ENCODE measurements around the gene IL9R.
"Not testable (repeated sequence)": the region's sequence is repeated elsewhere in the genome, so short reads cannot be mapped to it uniquely, and the experiment has no call there.

Gene IL9R

DNA sequence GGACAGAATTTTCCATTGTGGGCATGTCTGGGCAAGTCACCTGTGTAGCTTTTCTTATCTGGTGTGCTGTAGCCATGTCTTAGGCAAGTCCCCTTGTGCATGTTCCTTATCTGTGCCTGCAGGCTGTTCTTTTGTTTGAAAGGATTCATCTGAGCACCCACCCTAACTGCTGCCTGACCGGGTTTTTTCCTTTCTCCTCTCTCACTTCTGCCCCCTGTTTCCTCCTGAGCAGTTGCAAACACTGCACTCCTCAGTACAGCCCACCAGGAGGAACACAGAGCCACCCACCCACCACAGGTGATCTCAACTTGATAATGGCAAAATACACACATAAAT is 29.2 kb upstream of the IL9R start:
- TF ChIP-seq, protein P1, sequence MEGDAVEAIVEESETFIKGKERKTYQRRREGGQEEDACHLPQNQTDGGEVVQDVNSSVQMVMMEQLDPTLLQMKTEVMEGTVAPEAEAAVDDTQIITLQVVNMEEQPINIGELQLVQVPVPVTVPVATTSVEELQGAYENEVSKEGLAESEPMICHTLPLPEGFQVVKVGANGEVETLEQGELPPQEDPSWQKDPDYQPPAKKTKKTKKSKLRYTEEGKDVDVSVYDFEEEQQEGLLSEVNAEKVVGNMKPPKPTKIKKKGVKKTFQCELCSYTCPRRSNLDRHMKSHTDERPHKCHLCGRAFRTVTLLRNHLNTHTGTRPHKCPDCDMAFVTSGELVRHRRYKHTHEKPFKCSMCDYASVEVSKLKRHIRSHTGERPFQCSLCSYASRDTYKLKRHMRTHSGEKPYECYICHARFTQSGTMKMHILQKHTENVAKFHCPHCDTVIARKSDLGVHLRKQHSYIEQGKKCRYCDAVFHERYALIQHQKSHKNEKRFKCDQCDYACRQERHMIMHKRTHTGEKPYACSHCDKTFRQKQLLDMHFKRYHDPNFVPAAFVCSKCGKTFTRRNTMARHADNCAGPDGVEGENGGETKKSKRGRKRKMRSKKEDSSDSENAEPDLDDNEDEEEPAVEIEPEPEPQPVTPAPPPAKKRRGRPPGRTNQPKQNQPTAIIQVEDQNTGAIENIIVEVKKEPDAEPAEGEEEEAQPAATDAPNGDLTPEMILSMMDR (conservative IDR thresholded peaks at IDR 0.05; ENCODE audit: control insufficient read depth, insufficient read depth, low read depth, low read length) = no peak
- DNase-seq (ENCODE audit: low read depth) = no peak
- no peak overlapping the region for H3K4me3 ChIP-seq (ENCODE audit: control insufficient read depth, low read depth, low read length)

DNA sequence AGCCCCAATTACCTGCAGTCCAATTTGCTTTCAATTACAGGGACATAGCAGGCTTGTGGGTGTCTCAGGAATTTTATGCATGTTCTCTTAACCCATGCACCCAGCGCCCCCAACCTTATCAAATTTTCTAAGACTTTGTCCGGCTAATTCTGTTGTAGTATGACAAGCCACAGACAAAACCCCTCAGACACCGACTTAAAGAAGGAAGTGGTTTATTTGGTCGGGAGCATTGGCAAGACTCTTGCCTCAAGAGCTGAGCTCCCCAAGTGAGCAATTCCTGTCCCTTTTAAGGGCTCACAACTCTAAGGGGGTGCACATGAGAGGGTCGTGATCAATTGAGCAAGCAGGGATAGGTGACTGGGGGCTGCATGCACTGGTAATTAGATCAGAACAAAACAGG is 28.7 kb upstream of the IL9R start:
- TF ChIP-seq, protein P1 (conservative IDR thresholded peaks at IDR 0.05; ENCODE audit: control insufficient read depth, insufficient read depth, low read depth, low read length) = no peak
- DNase-seq (ENCODE audit: low read depth) = no peak

DNA sequence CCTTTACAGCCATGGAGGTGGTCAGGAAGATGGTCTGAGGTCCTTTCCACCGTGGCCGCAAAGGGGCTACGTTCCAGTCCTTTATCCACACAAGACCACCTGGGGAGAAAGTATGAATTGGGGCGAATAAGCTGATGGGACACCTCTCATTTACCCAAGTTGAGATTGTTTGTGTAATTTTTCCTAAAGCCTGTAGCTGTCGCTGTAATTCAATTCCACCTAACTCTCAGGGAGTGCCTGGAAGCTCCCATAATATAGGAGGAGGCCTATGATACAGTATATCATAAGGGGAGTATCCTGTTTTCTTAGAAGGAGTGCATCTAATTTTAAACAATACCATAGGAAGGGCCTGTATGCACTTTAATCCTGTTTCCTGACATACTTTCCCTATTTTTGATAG is 25.8 kb upstream of the IL9R start:
- DNase-seq (ENCODE audit: low read depth); H3K4me3 ChIP-seq (ENCODE audit: control insufficient read depth, low read depth, low read length): not testable (repeated sequence)

More for the DNA sequence above, 28.7 kb upstream of the IL9R start:
- no peak overlapping the region for H3K4me3 ChIP-seq (ENCODE audit: control insufficient read depth, low read depth, low read length)

DNA sequence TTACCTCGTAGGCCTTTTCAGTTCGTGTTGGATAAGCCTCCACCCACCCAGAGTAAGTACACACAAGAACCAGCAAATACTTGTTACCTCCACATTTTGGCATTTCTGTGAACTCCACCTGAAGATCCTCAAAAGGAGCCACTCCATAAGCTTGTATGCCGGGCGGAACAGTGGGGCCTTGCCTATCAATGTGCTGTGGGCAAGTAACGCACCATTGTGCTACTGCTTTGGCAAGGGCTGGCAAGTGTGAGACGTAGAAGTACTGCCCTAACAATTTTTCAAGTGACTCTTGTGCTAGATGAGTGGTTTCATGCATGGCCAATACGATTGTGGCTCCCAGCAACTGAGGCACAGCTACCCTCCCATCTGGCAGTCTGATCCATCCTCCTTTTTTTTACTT is 25.3 kb upstream of the IL9R start:
- not testable (repeated sequence) for DNase-seq (ENCODE audit: low read depth)

DNA sequence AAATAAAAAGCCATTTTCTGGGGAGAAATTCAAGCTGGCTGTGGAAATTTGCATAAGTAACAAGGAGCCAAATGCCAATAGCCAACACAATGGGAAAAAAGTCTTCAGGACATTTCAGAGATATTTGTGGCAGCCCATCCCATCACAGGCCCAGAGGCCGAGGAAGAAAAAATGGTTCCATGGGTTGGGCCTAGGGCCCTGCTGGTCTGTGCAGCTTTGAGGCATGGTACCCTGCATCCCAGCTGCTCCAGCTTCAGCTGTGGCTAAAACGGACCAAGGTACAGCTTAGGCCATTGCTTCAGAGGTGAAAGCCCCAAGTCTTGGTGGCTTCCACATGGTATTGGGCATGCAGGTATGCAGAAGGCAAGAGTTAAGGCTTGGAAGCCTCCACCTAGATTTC is 14.2 kb upstream of the IL9R start:
- TF ChIP-seq, protein P1 (conservative IDR thresholded peaks at IDR 0.05; ENCODE audit: control insufficient read depth, insufficient read depth, low read depth, low read length) = no peak
- DNase-seq (ENCODE audit: low read depth) = no peak
- no peak overlapping the region for H3K4me3 ChIP-seq (ENCODE audit: control insufficient read depth, low read depth, low read length)

More for the DNA sequence above, 25.3 kb upstream of the IL9R start:
- H3K4me3 ChIP-seq (ENCODE audit: control insufficient read depth, low read depth, low read length) = not testable (repeated sequence)

DNA sequence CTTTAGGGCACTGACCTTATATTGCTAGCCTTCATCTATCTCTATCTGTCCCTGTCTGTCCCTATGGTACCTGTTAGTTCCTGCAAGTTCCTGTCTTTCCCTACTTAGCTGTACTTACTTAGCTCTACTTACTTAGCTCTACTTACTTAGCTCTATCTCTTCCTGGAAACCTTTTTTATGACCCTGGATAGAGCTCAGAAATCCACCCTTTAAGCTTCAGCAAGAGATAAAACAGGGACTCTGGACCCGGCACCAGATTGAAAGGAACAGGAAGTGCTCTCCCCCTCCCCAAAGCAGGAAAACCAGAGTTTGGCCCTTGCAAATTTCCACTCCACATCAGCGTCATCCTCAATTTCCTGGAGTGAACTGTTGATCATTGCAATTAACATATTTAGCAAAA is 12.3 kb upstream of the IL9R start:
- TF ChIP-seq, protein P1 (conservative IDR thresholded peaks at IDR 0.05; ENCODE audit: control insufficient read depth, insufficient read depth, low read depth, low read length) = no peak
- no peak for DNase-seq (ENCODE audit: low read depth)
- H3K4me3 ChIP-seq (ENCODE audit: control insufficient read depth, low read depth, low read length) = no peak overlapping the region

DNA sequence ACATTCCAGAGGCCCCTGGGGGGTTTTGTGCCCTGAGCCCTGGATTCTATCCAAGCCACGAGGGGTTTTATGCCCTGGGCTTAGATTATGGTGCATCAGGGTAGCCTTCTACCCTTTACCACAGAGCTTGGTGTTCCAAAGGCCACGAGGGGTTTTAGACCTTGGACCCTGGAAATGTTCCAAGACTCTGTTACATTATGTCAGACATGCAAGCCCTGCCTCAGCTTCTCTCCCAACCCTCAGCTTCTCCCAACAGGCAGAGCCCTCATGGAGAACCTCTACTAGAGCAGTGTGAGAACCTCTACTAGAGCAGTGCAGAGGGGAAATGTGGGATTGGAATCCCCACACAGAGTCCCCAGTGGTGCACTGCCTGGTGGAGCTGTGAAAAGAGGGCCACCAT is 10.5 kb upstream of the IL9R start:
- DNase-seq (ENCODE audit: low read depth); H3K4me3 ChIP-seq (ENCODE audit: control insufficient read depth, low read depth, low read length): not testable (repeated sequence)

DNA sequence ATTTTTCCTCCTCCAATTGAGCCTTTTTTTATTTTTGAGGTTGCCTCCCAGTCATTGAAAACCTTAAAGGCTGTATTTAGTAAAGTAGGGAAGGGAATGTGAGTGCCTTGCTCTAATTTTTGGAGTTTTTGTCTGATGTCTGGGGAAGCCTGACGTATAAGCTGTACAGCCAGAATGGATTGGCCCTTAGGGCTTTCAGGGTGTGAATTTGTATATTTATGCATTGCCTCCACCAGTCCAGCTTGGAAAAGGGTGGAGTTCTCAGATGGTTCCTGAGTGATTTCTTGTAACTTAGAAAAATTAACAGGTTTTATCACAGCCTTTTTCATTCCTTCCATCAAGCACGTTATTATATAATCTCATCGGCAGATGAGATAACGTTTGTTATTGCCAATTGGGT is 8.6 kb upstream of the IL9R start:
- TF ChIP-seq, protein P1 (conservative IDR thresholded peaks at IDR 0.05; ENCODE audit: control insufficient read depth, insufficient read depth, low read depth, low read length) = no peak
- DNase-seq (ENCODE audit: low read depth) = no peak
- H3K4me3 ChIP-seq (ENCODE audit: control insufficient read depth, low read depth, low read length) = no peak overlapping the region

DNA sequence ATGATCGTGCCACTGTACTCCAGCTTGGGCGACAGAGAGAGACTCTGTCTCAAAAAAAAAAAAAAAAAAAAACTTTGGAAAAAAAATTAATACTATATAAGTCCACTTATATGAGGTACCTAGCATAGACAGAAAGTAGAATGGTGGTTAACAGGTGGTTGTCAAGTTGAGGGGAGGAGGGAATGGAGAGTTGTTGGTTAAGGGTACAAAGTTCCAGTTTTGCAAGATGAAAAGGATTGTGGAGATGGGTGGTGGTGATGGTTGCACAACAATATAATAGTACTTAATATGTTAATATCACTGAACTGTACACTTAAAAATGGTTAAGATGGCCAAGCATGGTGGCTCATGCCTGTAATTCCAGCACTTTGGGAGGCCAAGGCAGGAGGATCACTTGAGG is 4.1 kb upstream of the IL9R start:
- DNase-seq (ENCODE audit: low read depth) = no peak
- TF ChIP-seq, protein P1 (conservative IDR thresholded peaks at IDR 0.05; ENCODE audit: control insufficient read depth, insufficient read depth, low read depth, low read length) = no peak
- no peak overlapping the region for H3K4me3 ChIP-seq (ENCODE audit: control insufficient read depth, low read depth, low read length)

All from fibroblast of mammary gland (primary cell).